HEK293 (cell line): ENCODE data around the gene MUC5AC.

Source experiments
- CTCF ChIA-PET: fragments of 350-600 bp; formaldehyde crosslinking; extraction: SDS; loops from one replicate; lab custom pipeline; 2021; ENCODE audit warnings: antibody characterized with exemption; lab: Yijun Ruan, JAX
- POLR2A ChIA-PET: fragments of 300-600 bp; formaldehyde crosslinking; extraction: SDS; loops from one replicate; lab custom pipeline; 2020; ENCODE audit warnings: antibody characterized with exemption, inconsistent platforms; lab: Yijun Ruan, JAX
- H3K27ac ChIP-seq: fragments of 200-500 bp; sonication (Bioruptor generic); 2 replicates; pipeline ENCODE4 v1.5.1; 2014; ENCODE audit warnings: low read depth, low read length, control low read depth, inconsistent platforms; ENCODE audit errors: extremely low read depth
- H3K36me3 ChIP-seq, 2 experiments: fragments of 200-500 bp in 1 of 2; sonication (Bioruptor generic) in 1 of 2; 1 replicate in 1 of 2; 2 replicates in 1 of 2; pipeline ENCODE4 v1.5.1; 2014 to 2017; ENCODE audit warnings: inconsistent platforms in 2 of 2, low read length in 2 of 2; ENCODE audit not compliant: control insufficient read depth in 2 of 2, insufficient read depth in 1 of 2
- H3K4me1 ChIP-seq: fragments of 200-500 bp; sonication (Bioruptor generic); 2 replicates; pipeline ENCODE4 v1.5.1; 2014; ENCODE audit warnings: mild to moderate bottlenecking, low read length, inconsistent platforms; ENCODE audit not compliant: control insufficient read depth, insufficient read depth
- H3K4me3 ChIP-seq: 2 replicates; pipeline ENCODE4 v1.5.1; 2011; ENCODE audit warnings: low read depth, mild to moderate bottlenecking, control low read depth, low read length, moderate library complexity
- H3K9me3 ChIP-seq: fragments of 200-500 bp; sonication (Bioruptor generic); 2 replicates; pipeline ENCODE4 v1.5.1; 2014; ENCODE audit warnings: low read depth, low read length, inconsistent platforms; ENCODE audit not compliant: control insufficient read depth, insufficient read depth
- GLIS1 ChIP-seq: fragments of 450-650 bp; formaldehyde crosslinking; IDR thresholded peaks from 2 replicates; pipeline ENCODE4 v1.5.1; 2016; ENCODE audit warnings: missing biosample characterization, missing genetic modification characterization
- GLIS2 ChIP-seq: fragments of 450-650 bp; formaldehyde crosslinking; IDR thresholded peaks from 2 replicates; pipeline ENCODE4 v1.5.1; 2016; ENCODE audit warnings: missing biosample characterization, missing genetic modification characterization
- KLF1 ChIP-seq: fragments of 450-650 bp; formaldehyde crosslinking; IDR thresholded peaks from 2 replicates; pipeline ENCODE4 v1.5.1; 2016; ENCODE audit warnings: missing biosample characterization, missing genetic modification characterization
- SP2 ChIP-seq: fragments of 450-650 bp; formaldehyde crosslinking; IDR thresholded peaks from 2 replicates; pipeline ENCODE4 v1.5.1; 2016; ENCODE audit warnings: missing biosample characterization, missing genetic modification characterization
- YY1 ChIP-seq: fragments of 450-650 bp; formaldehyde crosslinking; IDR thresholded peaks from 2 replicates; pipeline ENCODE4 v1.5.1; 2018; ENCODE audit warnings: missing biosample characterization, missing genetic modification characterization
- ZIC2 ChIP-seq: fragments of 450-650 bp; formaldehyde crosslinking; IDR thresholded peaks from 2 replicates; pipeline ENCODE4 v1.5.1; 2016; ENCODE audit warnings: missing biosample characterization, missing genetic modification characterization
- ZNF169 ChIP-seq: fragments of 450-650 bp; formaldehyde crosslinking; IDR thresholded peaks from 2 replicates; pipeline ENCODE4 v1.5.1; 2016; ENCODE audit warnings: missing biosample characterization, missing genetic modification characterization
- ZNF292 ChIP-seq: fragments of 450-650 bp; formaldehyde crosslinking; IDR thresholded peaks from 2 replicates; pipeline ENCODE4 v1.5.1; 2016; ENCODE audit warnings: low read depth, missing biosample characterization, missing genetic modification characterization, borderline replicate concordance
- ZNF416 ChIP-seq: fragments of 450-650 bp; formaldehyde crosslinking; IDR thresholded peaks from 2 replicates; pipeline ENCODE4 v1.5.1; 2016; ENCODE audit warnings: missing biosample characterization, missing genetic modification characterization
- ZNF48 ChIP-seq: fragments of 450-650 bp; formaldehyde crosslinking; IDR thresholded peaks from 2 replicates; pipeline ENCODE4 v1.5.1; 2016; ENCODE audit warnings: missing biosample characterization, missing genetic modification characterization
- ZNF501 ChIP-seq: fragments of 450-650 bp; formaldehyde crosslinking; IDR thresholded peaks from 2 replicates; pipeline ENCODE4 v1.5.1; 2016; ENCODE audit warnings: missing biosample characterization, missing genetic modification characterization
- ZNF660 ChIP-seq: fragments of 450-650 bp; IDR thresholded peaks from 2 replicates; pipeline ENCODE4 v1.5.1; 2018; ENCODE audit warnings: missing biosample characterization, mild to moderate bottlenecking, missing genetic modification characterization
- ZNF677 ChIP-seq: fragments of 450-650 bp; IDR thresholded peaks from 2 replicates; pipeline ENCODE4 v1.5.0; 2018; ENCODE audit warnings: missing biosample characterization, mild to moderate bottlenecking, missing genetic modification characterization, moderate library complexity
- ZNF777 ChIP-seq: fragments of 450-650 bp; formaldehyde crosslinking; IDR thresholded peaks from 2 replicates; pipeline ENCODE4 v1.5.1; 2017; ENCODE audit warnings: missing biosample characterization, missing genetic modification characterization, borderline replicate concordance
- ZNF785 ChIP-seq: fragments of 450-650 bp; formaldehyde crosslinking; IDR thresholded peaks from 2 replicates; pipeline ENCODE4 v1.5.1; 2016; ENCODE audit warnings: missing biosample characterization, missing genetic modification characterization
- TF ChIP-seq, protein P1 (sequence below): fragments of 450-650 bp; formaldehyde crosslinking; IDR thresholded peaks from 2 replicates; pipeline ENCODE4 v1.5.1; 2016; ENCODE audit warnings: missing biosample characterization, missing genetic modification characterization, borderline replicate concordance
- TF ChIP-seq, protein P2 (sequence below): fragments of 450-650 bp; formaldehyde crosslinking; IDR thresholded peaks from 2 replicates; pipeline ENCODE4 v1.5.1; 2016; ENCODE audit warnings: missing biosample characterization, missing genetic modification characterization
- TF ChIP-seq, protein P3 (sequence below): fragments of 450-650 bp; formaldehyde crosslinking; IDR thresholded peaks from 2 replicates; pipeline ENCODE4 v1.5.0; 2017; ENCODE audit warnings: missing biosample characterization, missing genetic modification characterization, borderline replicate concordance
- TF ChIP-seq, protein P4 (sequence below): fragments of 450-650 bp; formaldehyde crosslinking; IDR thresholded peaks from 2 replicates; pipeline ENCODE4 v1.5.1; 2016; ENCODE audit warnings: missing biosample characterization, missing genetic modification characterization

The MUC5AC gene

DNA sequence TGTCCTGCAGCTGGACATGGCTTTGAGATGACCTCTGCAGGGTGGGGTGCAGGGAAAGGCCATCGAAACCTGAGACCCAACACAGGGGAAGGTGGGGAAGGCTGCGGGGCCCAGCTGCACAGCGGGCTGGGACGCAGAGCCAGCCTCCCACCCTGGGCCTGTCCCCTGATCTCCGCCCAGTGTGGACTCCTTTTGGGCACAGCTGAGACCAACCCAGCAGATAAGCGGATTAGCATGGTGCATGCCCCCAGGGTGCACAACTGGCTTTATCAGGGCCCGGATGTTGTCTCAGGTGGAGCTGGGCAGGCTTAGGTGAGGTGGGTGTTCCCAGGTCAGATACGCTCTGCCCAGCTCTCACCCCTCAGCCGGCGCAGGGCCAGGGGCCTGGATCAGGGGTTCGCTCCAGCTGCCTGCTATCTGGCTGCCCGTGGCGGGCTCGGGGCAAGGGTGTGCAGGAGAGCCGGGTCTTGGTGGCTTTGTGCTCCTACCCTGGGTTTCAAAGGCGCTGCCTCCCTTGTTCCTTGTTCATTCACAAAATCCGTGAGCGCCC is 28.1 kb upstream of the MUC5AC start (continued):
- TF ChIP-seq, protein P1, sequence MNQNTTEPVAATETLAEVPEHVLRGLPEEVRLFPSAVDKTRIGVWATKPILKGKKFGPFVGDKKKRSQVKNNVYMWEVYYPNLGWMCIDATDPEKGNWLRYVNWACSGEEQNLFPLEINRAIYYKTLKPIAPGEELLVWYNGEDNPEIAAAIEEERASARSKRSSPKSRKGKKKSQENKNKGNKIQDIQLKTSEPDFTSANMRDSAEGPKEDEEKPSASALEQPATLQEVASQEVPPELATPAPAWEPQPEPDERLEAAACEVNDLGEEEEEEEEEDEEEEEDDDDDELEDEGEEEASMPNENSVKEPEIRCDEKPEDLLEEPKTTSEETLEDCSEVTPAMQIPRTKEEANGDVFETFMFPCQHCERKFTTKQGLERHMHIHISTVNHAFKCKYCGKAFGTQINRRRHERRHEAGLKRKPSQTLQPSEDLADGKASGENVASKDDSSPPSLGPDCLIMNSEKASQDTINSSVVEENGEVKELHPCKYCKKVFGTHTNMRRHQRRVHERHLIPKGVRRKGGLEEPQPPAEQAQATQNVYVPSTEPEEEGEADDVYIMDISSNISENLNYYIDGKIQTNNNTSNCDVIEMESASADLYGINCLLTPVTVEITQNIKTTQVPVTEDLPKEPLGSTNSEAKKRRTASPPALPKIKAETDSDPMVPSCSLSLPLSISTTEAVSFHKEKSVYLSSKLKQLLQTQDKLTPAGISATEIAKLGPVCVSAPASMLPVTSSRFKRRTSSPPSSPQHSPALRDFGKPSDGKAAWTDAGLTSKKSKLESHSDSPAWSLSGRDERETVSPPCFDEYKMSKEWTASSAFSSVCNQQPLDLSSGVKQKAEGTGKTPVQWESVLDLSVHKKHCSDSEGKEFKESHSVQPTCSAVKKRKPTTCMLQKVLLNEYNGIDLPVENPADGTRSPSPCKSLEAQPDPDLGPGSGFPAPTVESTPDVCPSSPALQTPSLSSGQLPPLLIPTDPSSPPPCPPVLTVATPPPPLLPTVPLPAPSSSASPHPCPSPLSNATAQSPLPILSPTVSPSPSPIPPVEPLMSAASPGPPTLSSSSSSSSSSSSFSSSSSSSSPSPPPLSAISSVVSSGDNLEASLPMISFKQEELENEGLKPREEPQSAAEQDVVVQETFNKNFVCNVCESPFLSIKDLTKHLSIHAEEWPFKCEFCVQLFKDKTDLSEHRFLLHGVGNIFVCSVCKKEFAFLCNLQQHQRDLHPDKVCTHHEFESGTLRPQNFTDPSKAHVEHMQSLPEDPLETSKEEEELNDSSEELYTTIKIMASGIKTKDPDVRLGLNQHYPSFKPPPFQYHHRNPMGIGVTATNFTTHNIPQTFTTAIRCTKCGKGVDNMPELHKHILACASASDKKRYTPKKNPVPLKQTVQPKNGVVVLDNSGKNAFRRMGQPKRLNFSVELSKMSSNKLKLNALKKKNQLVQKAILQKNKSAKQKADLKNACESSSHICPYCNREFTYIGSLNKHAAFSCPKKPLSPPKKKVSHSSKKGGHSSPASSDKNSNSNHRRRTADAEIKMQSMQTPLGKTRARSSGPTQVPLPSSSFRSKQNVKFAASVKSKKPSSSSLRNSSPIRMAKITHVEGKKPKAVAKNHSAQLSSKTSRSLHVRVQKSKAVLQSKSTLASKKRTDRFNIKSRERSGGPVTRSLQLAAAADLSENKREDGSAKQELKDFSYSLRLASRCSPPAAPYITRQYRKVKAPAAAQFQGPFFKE (tag by site-specific recombination) = no peak
- TF ChIP-seq YY1 (tag by site-specific recombination) (no peak), ZNF416 (tag by site-specific recombination) (no peak), ZNF501 (no peak), ZNF777 (tag by site-specific recombination) (no peak), ZNF48 (no peak), SP2 (tag by site-specific recombination) (no peak), ZNF292 (tag by site-specific recombination) (no peak), ZNF660 (tag by site-specific recombination) (no peak), GLIS2 (tag by site-specific recombination) (no peak)
- TF ChIP-seq, protein P2, sequence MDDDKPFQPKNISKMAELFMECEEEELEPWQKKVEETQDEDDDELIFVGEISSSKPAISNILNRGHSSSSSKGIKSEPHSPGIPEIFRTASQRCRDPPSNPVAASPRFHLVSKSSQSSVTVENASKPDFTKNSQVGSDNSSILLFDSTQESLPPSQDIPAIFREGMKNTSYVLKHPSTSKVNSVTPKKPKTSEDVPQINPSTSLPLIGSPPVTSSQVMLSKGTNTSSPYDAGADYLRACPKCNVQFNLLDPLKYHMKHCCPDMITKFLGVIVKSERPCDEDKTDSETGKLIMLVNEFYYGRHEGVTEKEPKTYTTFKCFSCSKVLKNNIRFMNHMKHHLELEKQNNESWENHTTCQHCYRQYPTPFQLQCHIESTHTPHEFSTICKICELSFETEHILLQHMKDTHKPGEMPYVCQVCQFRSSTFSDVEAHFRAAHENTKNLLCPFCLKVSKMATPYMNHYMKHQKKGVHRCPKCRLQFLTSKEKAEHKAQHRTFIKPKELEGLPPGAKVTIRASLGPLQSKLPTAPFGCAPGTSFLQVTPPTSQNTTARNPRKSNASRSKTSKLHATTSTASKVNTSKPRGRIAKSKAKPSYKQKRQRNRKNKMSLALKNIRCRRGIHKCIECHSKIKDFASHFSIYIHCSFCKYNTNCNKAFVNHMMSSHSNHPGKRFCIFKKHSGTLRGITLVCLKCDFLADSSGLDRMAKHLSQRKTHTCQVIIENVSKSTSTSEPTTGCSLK (tag by site-specific recombination) = no peak
- TF ChIP-seq, protein P3, sequence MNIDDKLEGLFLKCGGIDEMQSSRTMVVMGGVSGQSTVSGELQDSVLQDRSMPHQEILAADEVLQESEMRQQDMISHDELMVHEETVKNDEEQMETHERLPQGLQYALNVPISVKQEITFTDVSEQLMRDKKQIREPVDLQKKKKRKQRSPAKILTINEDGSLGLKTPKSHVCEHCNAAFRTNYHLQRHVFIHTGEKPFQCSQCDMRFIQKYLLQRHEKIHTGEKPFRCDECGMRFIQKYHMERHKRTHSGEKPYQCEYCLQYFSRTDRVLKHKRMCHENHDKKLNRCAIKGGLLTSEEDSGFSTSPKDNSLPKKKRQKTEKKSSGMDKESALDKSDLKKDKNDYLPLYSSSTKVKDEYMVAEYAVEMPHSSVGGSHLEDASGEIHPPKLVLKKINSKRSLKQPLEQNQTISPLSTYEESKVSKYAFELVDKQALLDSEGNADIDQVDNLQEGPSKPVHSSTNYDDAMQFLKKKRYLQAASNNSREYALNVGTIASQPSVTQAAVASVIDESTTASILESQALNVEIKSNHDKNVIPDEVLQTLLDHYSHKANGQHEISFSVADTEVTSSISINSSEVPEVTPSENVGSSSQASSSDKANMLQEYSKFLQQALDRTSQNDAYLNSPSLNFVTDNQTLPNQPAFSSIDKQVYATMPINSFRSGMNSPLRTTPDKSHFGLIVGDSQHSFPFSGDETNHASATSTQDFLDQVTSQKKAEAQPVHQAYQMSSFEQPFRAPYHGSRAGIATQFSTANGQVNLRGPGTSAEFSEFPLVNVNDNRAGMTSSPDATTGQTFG (tag by site-specific recombination) = no peak

DNA sequence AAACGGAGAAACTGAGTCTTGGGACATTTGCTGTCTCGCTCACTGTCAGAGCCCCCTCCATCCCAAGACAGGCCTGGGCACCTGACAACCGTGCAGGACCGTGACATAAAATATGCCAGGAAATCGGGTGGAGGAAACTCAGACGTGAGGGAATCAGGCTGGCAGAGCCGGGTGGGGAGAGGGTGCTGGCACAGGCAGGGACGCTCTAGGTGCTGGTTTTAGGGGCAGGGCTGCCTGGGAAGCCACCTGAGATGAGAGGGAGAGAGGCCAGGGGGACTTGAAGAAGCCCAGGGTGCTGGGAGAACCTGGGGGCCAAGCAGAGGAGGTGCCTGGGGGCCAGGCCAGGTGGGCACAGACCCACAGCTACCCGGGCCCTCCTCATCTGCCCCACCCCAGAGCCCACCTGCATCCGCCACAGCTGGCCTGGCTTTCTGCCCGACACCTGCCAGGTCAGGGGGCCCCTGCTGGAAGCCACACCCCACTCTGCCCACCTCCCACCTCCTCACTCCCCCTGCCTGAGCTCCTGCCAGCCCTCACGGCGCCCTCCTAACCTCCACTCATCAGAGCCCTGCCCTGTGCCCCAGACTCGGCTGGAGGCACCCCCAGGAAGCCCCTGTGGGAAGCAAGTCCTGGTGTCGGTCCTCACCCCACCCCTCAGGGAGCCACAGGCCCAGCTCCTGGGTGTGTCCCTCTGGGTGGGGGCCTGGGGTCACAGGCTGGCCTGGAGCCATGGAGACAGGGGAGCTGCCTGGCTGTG is 27.3 kb upstream of the MUC5AC start:
- no peak for TF ChIP-seq ZNF169 (tag by site-specific recombination)
- TF ChIP-seq, protein P4, sequence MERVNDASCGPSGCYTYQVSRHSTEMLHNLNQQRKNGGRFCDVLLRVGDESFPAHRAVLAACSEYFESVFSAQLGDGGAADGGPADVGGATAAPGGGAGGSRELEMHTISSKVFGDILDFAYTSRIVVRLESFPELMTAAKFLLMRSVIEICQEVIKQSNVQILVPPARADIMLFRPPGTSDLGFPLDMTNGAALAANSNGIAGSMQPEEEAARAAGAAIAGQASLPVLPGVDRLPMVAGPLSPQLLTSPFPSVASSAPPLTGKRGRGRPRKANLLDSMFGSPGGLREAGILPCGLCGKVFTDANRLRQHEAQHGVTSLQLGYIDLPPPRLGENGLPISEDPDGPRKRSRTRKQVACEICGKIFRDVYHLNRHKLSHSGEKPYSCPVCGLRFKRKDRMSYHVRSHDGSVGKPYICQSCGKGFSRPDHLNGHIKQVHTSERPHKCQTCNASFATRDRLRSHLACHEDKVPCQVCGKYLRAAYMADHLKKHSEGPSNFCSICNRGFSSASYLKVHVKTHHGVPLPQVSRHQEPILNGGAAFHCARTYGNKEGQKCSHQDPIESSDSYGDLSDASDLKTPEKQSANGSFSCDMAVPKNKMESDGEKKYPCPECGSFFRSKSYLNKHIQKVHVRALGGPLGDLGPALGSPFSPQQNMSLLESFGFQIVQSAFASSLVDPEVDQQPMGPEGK (tag by site-specific recombination) = no peak
- TF ChIP-seq ZNF677 (tag by site-specific recombination) = no peak
- TF ChIP-seq GLIS1 (tag by site-specific recombination) = peak; percentile 58
- no peak for TF ChIP-seq ZNF785 (tag by site-specific recombination)
- peak; percentile 35; the same call in 1 of the 2 replicates for TF ChIP-seq KLF1
- TF ChIP-seq ZIC2 (tag by site-specific recombination) = peak; percentile 71
- TF ChIP-seq, all 188 proteins: peak for 3
- Histone ChIP-seq H3K4me1 (no peaks in the 10 kb centered on the region), H3K4me3 (no peak overlapping the region), H3K9me3 (no peaks in the 10 kb centered on the region), H3K27ac (no peak overlapping the region), H3K36me3 (no peaks in the 10 kb centered on the region)
- POLR2A ChIA-PET = no interaction called here
- CTCF ChIA-PET = no interaction called here
